Mesendoderm (in vitro differentiated cells): Measurements from ENCODE around the gene CCDC120.

Experiments
- DNase-seq: peaks from one replicate; pipeline ENCODE4 v3.0.0; 2013
- H2AK5ac ChIP-seq: 2 replicates; pipeline ENCODE4 v1.6.1; 2013; ENCODE audit warnings: low read length, inconsistent platforms
- H2BK120ac ChIP-seq: 2 replicates; pipeline ENCODE4 v1.6.1; 2013; ENCODE audit warnings: low read depth, mild to moderate bottlenecking, low read length, moderate library complexity, mixed read lengths
- H2BK15ac ChIP-seq: replicated peaks from 2 replicates; pipeline ENCODE4 v1.6.1; 2013; ENCODE audit warnings: low read depth, mild to moderate bottlenecking, moderate library complexity
- H2BK5ac ChIP-seq: 2 replicates; pipeline ENCODE4 v1.6.1; 2013; ENCODE audit warnings: low read length, inconsistent platforms
- H3K18ac ChIP-seq: 2 replicates; pipeline ENCODE4 v1.6.1; 2013; ENCODE audit warnings: mild to moderate bottlenecking, low read length, mixed read lengths
- H3K23ac ChIP-seq: one replicate; pipeline ENCODE4 v1.6.1; 2013; ENCODE audit warnings: low read length
- H3K27ac ChIP-seq: 2 replicates; pipeline ENCODE4 v1.5.1; 2013; ENCODE audit warnings: low read depth, mild to moderate bottlenecking, inconsistent platforms, low read length, moderate library complexity
- H3K27me3 ChIP-seq: 2 replicates; pipeline ENCODE4 v1.6.1; 2013; ENCODE audit warnings: low read length, control low read depth, mild to moderate bottlenecking, inconsistent platforms; ENCODE audit not compliant: insufficient read depth, poor library complexity
- H3K36me3 ChIP-seq: 2 replicates; pipeline ENCODE4 v1.6.1; 2013; ENCODE audit warnings: low read length, inconsistent platforms; ENCODE audit not compliant: control insufficient read depth, insufficient read depth
- H3K4ac ChIP-seq: one replicate; pipeline ENCODE4 v1.6.1; 2013; ENCODE audit warnings: low read depth, mild to moderate bottlenecking, low read length, moderate library complexity
- H3K4me1 ChIP-seq: 2 replicates; pipeline ENCODE4 v1.6.1; 2013; ENCODE audit warnings: low read depth, low read length, inconsistent platforms; ENCODE audit not compliant: control insufficient read depth
- H3K4me2 ChIP-seq: 2 replicates; pipeline ENCODE4 v1.6.1; 2013; ENCODE audit warnings: low read length
- H3K4me3 ChIP-seq: 2 replicates; pipeline ENCODE4 v1.5.1; 2013; ENCODE audit warnings: mild to moderate bottlenecking, low read length
- H3K56ac ChIP-seq: one replicate; pipeline ENCODE4 v1.6.1; 2013; ENCODE audit warnings: low read length
- H3K79me1 ChIP-seq: 2 replicates; pipeline ENCODE4 v1.6.1; 2013; ENCODE audit warnings: low read length, inconsistent platforms
- H3K79me2 ChIP-seq: 2 replicates; pipeline ENCODE4 v1.6.1; 2013; ENCODE audit warnings: mild to moderate bottlenecking, low read length; ENCODE audit not compliant: control insufficient read depth, insufficient read depth
- H3K9ac ChIP-seq: 2 replicates; pipeline ENCODE4 v1.6.1; 2013; ENCODE audit warnings: low read length, inconsistent platforms
- H4K5ac ChIP-seq: one replicate; pipeline ENCODE4 v1.6.1; 2013; ENCODE audit warnings: low read length
- H4K8ac ChIP-seq: one replicate; pipeline ENCODE4 v1.6.1; 2013; ENCODE audit warnings: low read depth, mild to moderate bottlenecking, control low read depth, low read length, moderate library complexity
- WGBS: extraction: QIAGEN DNeasy Blood & Tissue Kit; methylation state at CpG from one replicate; pipeline ENCODE4 v1.1.7; 2013; ENCODE audit warnings: low lambda C conversion rate, missing lambda C conversion rate; ENCODE audit not compliant: insufficient coverage; ENCODE audit errors: extremely low coverage; 5-methylcytosine and 5-hydroxymethylcytosine counted together

The CCDC120 gene

GRCh38 chrX:49043220-49043986, 15.4 kb upstream of the CCDC120 start, which contains the start of gene TFE3:
TSS of gene TFE3 (minus strand) at chrX:49043357. CDS start at chrX:49043226, 131 bp downstream.
- peaks cover 4% of the 10 kb centered on the region for H3K4me1 ChIP-seq

GRCh38 chrX:49043987-49044281, 14.9 kb upstream of the CCDC120 start:
- H3K36me3 ChIP-seq, result no peaks in the 10 kb centered on the region
- no peak overlapping the region for H2BK15ac ChIP-seq
- H3K4me3 ChIP-seq, result no peak overlapping the region
- no peak overlapping the region for H3K18ac ChIP-seq
- no peaks in the 10 kb centered on the region for H3K79me1 ChIP-seq
- peaks cover 4% of the 10 kb centered on the region for H3K4me1 ChIP-seq
- no peak overlapping the region for H2BK120ac ChIP-seq
- H3K56ac ChIP-seq, result peak overlapping the region; percentile 78
- H4K8ac ChIP-seq, result no peak overlapping the region
- H3K23ac ChIP-seq, result no peak overlapping the region
- DNase-seq, result no peak
- no peak overlapping the region for H3K4me2 ChIP-seq
- H3K79me2 ChIP-seq, result peaks cover 9% of the 10 kb centered on the region
- H4K5ac ChIP-seq, result no peak overlapping the region
- no peaks in the 10 kb centered on the region for H3K27me3 ChIP-seq
- no peak overlapping the region for H3K27ac ChIP-seq
- H2AK5ac ChIP-seq, result no peak overlapping the region
- no CpG with 5 or more reads among the region's 13 CpGs for WGBS
- no peak overlapping the region for H3K4ac ChIP-seq
- peak overlapping the region; percentile 52 for H3K9ac ChIP-seq
- H2BK5ac ChIP-seq, result no peak overlapping the region

More at GRCh38 chrX:49043220-49043986, 15.4 kb upstream of the CCDC120 start, which contains the start of gene TFE3:
- Histone ChIP-seq H3K27me3 (no peaks in the 10 kb centered on the region), H3K79me1 (no peaks in the 10 kb centered on the region), H2BK15ac (no peak within 1 kb of the TSS), H3K18ac (peak within 1 kb of the TSS; percentile 90), H3K23ac (no peak within 1 kb of the TSS), H3K4me2 (peak within 1 kb of the TSS; percentile 70), H3K36me3 (no peaks in the 10 kb centered on the region), H3K4me3 (peak within 1 kb of the TSS; percentile 58), H2AK5ac (no peak within 1 kb of the TSS), H2BK5ac (no peak within 1 kb of the TSS), H3K27ac (peak within 1 kb of the TSS; percentile 87), H3K79me2 (peaks cover 9% of the 10 kb centered on the region), H3K9ac (peak within 1 kb of the TSS; percentile 79), H4K5ac (no peak within 1 kb of the TSS), H4K8ac (no peak within 1 kb of the TSS), H2BK120ac (no peak within 1 kb of the TSS), H3K4ac (peak within 1 kb of the TSS; percentile 97), H3K56ac (peak within 1 kb of the TSS; percentile 82)
- peak; percentile 99 for DNase-seq
- no CpG with 5 or more reads among the region's 67 CpGs for WGBS

DNA sequence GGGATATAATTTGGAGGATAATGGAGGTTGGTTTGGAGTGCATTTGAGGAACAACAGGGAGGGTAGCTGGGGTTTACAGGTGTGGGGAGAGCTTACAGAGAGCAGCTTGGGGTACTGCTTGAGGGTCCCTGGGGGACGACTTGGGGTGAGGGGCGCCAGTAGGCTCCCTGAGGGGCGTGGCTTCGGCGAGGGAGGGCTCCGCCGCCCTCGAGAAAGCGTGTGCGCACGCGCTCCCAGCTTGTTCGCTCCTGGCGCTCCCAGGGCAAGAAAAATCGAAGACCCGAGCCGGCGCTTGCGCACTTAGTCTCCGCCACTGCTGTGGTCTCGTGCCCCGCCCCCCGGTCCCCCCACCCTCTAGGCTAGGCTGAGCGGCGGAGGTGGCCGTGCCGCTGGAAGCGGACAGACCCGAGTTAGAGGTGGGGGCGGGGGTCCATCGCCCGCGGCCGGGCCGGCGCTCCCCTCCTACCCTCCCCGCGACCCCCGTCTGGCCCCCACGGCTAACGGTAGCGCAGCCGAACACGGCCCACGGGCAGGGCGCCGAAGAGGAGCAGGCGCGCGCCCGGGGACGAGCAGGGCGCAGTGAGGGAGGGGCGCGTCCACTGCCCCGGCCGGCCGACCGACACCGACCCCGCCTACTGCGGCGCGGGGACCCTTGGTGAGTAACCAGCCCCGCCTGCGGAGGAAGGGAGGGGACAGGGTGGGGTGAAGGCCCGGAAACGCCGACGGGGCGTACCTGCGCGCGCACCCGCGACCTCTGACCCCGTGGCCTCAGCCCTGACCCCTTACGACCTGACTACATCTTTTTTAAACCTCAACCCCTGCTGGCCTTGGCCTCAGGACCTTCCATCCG, 5.4 kb upstream of the CCDC120 start:
- H3K27ac ChIP-seq, result peak overlapping the region; percentile 87
- no peak overlapping the region for H2BK15ac ChIP-seq

DNA sequence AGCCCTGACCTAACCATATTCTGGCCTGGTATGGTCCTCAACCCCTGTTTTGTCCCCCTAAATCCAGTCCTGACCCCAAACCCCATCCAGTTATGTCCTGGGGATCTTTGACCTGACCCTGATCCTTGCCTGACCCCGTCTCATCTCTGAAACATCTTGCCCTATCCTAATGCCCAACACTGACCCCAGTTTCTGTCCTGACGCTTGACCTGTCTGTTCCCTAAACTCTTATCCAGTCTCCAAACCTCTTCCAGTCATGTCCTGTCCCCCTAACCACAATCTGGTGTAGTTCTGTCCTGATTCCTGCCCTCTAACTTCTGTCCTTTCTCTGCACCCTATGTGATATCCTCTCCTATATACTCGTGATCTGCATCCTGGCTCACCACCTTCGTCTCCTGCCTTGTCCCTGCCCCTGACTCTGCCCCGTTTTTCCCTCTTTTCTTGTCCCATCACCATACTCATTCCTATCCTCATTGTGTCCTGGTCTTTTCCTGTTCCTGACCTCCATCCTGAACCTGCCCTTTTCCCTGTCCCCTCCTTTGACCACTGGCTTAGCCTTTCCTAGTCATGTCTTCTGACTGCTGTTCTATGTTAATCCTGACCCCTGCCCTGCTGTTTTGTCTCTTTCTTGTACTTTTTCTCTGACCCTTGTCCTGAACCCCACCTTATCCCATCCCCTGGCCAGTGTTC, 4.6 kb upstream of the CCDC120 start:
- no peak for DNase-seq
- H2AK5ac ChIP-seq, result no peak overlapping the region
- H3K27me3 ChIP-seq, result no peaks in the 10 kb centered on the region
- peak overlapping the region; percentile 57 for H3K4me3 ChIP-seq
- H3K23ac ChIP-seq, result peak overlapping the region; percentile 24
- WGBS, result no CpG with 5 or more reads among the region's 5 CpGs
- no peak overlapping the region for H3K18ac ChIP-seq
- H3K4ac ChIP-seq, result no peak overlapping the region
- H3K27ac ChIP-seq, result no peak overlapping the region
- peaks cover 4% of the 10 kb centered on the region for H3K79me1 ChIP-seq
- H3K56ac ChIP-seq, result peak overlapping the region; percentile 82
- H3K36me3 ChIP-seq, result no peaks in the 10 kb centered on the region
- H3K4me2 ChIP-seq, result peak overlapping the region; percentile 62
- H4K5ac ChIP-seq, result no peak overlapping the region
- H2BK5ac ChIP-seq, result no peak overlapping the region
- H4K8ac ChIP-seq, result no peak overlapping the region
- H3K4me1 ChIP-seq, result no peaks in the 10 kb centered on the region
- H2BK15ac ChIP-seq, result no peak overlapping the region
- peaks cover 5% of the 10 kb centered on the region for H3K79me2 ChIP-seq
- H2BK120ac ChIP-seq, result no peak overlapping the region
- peak overlapping the region; percentile 72 for H3K9ac ChIP-seq

More for the DNA sequence above, 5.4 kb upstream of the CCDC120 start:
- Histone ChIP-seq H3K9ac (peak overlapping the region; percentile 72), H3K23ac (peak overlapping the region; percentile 24), H3K4me2 (peak overlapping the region; percentile 62), H2AK5ac (no peak overlapping the region), H3K4me1 (no peaks in the 10 kb centered on the region), H3K36me3 (no peaks in the 10 kb centered on the region), H3K18ac (peak overlapping the region; percentile 97), H3K79me2 (peaks cover 5% of the 10 kb centered on the region), H3K4me3 (peak overlapping the region; percentile 57), H4K8ac (no peak overlapping the region), H3K79me1 (peaks cover 4% of the 10 kb centered on the region), H3K4ac (no peak overlapping the region), H2BK5ac (no peak overlapping the region), H3K56ac (peak overlapping the region; percentile 82), H3K27me3 (no peaks in the 10 kb centered on the region), H2BK120ac (no peak overlapping the region), H4K5ac (peak overlapping the region; percentile 56)
- DNase-seq, result peak; percentile 86
- no CpG with 5 or more reads among the region's 79 CpGs for WGBS

DNA sequence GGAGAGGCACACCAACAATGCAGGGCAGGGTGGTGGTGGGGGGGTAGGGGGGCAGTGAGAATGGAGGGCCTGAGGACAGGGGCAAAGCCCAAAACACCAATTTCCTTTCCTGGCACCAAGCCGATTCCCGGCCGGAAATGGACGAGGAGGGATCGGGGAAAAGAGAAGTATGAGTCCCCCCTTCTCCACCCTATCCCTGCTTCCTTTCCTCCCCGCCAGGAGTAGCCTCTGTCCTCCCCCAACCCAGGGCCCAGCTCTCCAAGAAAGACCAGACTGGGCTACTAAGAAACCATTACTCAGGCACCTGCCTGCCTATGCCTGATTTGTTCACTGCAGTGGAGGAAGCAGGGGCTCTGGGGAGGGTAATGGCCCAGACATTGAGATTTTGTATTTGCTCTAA, 402 bp downstream of the CCDC120 start:
- H2AK5ac ChIP-seq, result no peak overlapping the region

More for the DNA sequence above, 402 bp downstream of the CCDC120 start:
- H4K8ac ChIP-seq, result no peak overlapping the region
- no peak overlapping the region for H3K4ac ChIP-seq
- no peaks in the 10 kb centered on the region for H3K36me3 ChIP-seq
- H3K4me1 ChIP-seq, result no peaks in the 10 kb centered on the region
- H3K79me2 ChIP-seq, result peaks cover 2% of the 10 kb centered on the region
- peak overlapping the region; percentile 27 for H3K4me2 ChIP-seq
- no peak overlapping the region for H2BK5ac ChIP-seq
- H3K9ac ChIP-seq, result peak overlapping the region; percentile 73
- H3K27me3 ChIP-seq, result no peaks in the 10 kb centered on the region
- peaks cover 3% of the 10 kb centered on the region for H3K79me1 ChIP-seq
- H3K23ac ChIP-seq, result no peak overlapping the region
- no peak overlapping the region for H3K27ac ChIP-seq
- no CpG with 5 or more reads among the region's 6 CpGs for WGBS
- H3K56ac ChIP-seq, result peak overlapping the region; percentile 85
- no peak overlapping the region for H3K18ac ChIP-seq
- no peak overlapping the region for H2BK15ac ChIP-seq
- no peak for DNase-seq
- H2BK120ac ChIP-seq, result no peak overlapping the region
- peak overlapping the region; percentile 45 for H3K4me3 ChIP-seq
- no peak overlapping the region for H4K5ac ChIP-seq
